Karpas-422 (cell line): ENCODE measurements around the gene SAMMSON. TPM values are rescaled to one million over a fixed set of nuclear protein-coding genes. Genes with fewer than 3 reads are reported as not detected.

Source experiments
- DNase-seq: peaks from one replicate; pipeline ENCODE4 v3.0.0-alpha.2; 2015
- H2AFZ ChIP-seq: fragments of 200-600 bp; sonication (generic); 2 replicates; pipeline ENCODE4 v1.6.1; 2014; ENCODE audit warnings: antibody characterized with exemption, low read length, mixed read lengths
- H3K27ac ChIP-seq: fragments of 200-600 bp; sonication (generic); 2 replicates; pipeline ENCODE4 v1.5.1; 2014; ENCODE audit warnings: mild to moderate bottlenecking, low read length, moderate library complexity
- H3K27me3 ChIP-seq: fragments of 200-600 bp; sonication (generic); 2 replicates; pipeline ENCODE4 v1.6.1; 2014; ENCODE audit warnings: low read length, mixed read lengths
- H3K36me3 ChIP-seq: fragments of 200-600 bp; sonication (generic); 2 replicates; pipeline ENCODE4 v1.6.1; 2014; ENCODE audit warnings: low read length, mixed read lengths; ENCODE audit not compliant: insufficient read depth
- H3K4me1 ChIP-seq: fragments of 200-600 bp; sonication (generic); 2 replicates; pipeline ENCODE4 v1.6.1; 2014; ENCODE audit warnings: mild to moderate bottlenecking, low read length, mixed read lengths
- H3K4me2 ChIP-seq: fragments of 200-600 bp; sonication (generic); 2 replicates; pipeline ENCODE4 v1.6.1; 2014; ENCODE audit warnings: low read length, low read depth, mild to moderate bottlenecking; ENCODE audit not compliant: poor library complexity, severe bottlenecking
- H3K4me3 ChIP-seq: fragments of 200-600 bp; sonication (generic); 2 replicates; pipeline ENCODE4 v1.5.1; 2014; ENCODE audit warnings: mild to moderate bottlenecking, antibody characterized with exemption, low read length, mixed read lengths
- H3K79me2 ChIP-seq: fragments of 200-600 bp; sonication (generic); 2 replicates; pipeline ENCODE4 v1.6.1; 2014; ENCODE audit warnings: mild to moderate bottlenecking, low read length, mixed read lengths
- H3K9ac ChIP-seq: fragments of 200-600 bp; sonication (generic); 2 replicates; pipeline ENCODE4 v1.6.0; 2014; ENCODE audit warnings: low read length
- H3K9me2 ChIP-seq: fragments of 200-600 bp; sonication (generic), shearing (Covaris generic); replicated peaks from 2 replicates; pipeline ENCODE4 v1.6.0; 2014; ENCODE audit warnings: mild to moderate bottlenecking, low read length, moderate library complexity; ENCODE audit not compliant: insufficient read depth
- H3K9me3 ChIP-seq: fragments of 300-700, 200-600 bp; sonication (generic); 2 replicates; pipeline ENCODE4 v1.6.1; 2014; ENCODE audit warnings: low read length, mixed read lengths
- H4K20me1 ChIP-seq: fragments of 200-600 bp; sonication (generic); 2 replicates; pipeline ENCODE4 v1.6.1; 2014; ENCODE audit warnings: mild to moderate bottlenecking, antibody characterized with exemption, low read length, low read depth; ENCODE audit not compliant: insufficient read depth
- total RNA-seq: library from RNA; depleted of rRNA; stranded (reverse); fragments of >200 nt; shearing (Covaris generic); gene quantifications from 2 replicates; pipeline ENCODE4 v1.2.3, GENCODE V29; 2014; ENCODE audit warnings: low replicate concordance

Gene SAMMSON
- total RNA-seq, 1 experiment from 2014 or later: not detected

- H3K4me3 ChIP-seq: no peak overlapping the region
- no peaks in the 10 kb centered on the region for H3K4me1 ChIP-seq
- no peaks in the 10 kb centered on the region for H4K20me1 ChIP-seq
- no peaks in the 10 kb centered on the region for H3K79me2 ChIP-seq
- no peak overlapping the region for H2AFZ ChIP-seq
- no peaks in the 10 kb centered on the region for H3K27me3 ChIP-seq
- DNase-seq: no peak
- H3K36me3 ChIP-seq: no peaks in the 10 kb centered on the region
- no peaks in the 10 kb centered on the region for H3K9me3 ChIP-seq
- no peaks in the 10 kb centered on the region for H3K9me2 ChIP-seq
- H3K4me2 ChIP-seq: no peak overlapping the region
- no peak overlapping the region for H3K27ac ChIP-seq
- H3K9ac ChIP-seq: no peak overlapping the region
These were observed 97.6 kb downstream of the SAMMSON start for GRCh38 chr3:70097084-70097483.

GRCh38 chr3:70108072-70108471 is 108.5 kb downstream of the SAMMSON start:
- no peaks in the 10 kb centered on the region for H3K9me3 ChIP-seq
- no peak overlapping the region for H3K4me2 ChIP-seq
- H3K79me2 ChIP-seq: no peaks in the 10 kb centered on the region
- no peaks in the 10 kb centered on the region for H4K20me1 ChIP-seq
- H3K4me3 ChIP-seq: no peak overlapping the region
- H3K36me3 ChIP-seq: no peaks in the 10 kb centered on the region
- H3K27ac ChIP-seq: no peak overlapping the region
- H2AFZ ChIP-seq: no peak overlapping the region
- H3K9ac ChIP-seq: no peak overlapping the region
- no peaks in the 10 kb centered on the region for H3K4me1 ChIP-seq
- H3K9me2 ChIP-seq: no peaks in the 10 kb centered on the region
- DNase-seq: peak; percentile 76
- H3K27me3 ChIP-seq: no peaks in the 10 kb centered on the region

- Histone ChIP-seq H3K79me2 (no peaks in the 10 kb centered on the region), H3K27ac (no peak overlapping the region), H3K36me3 (no peaks in the 10 kb centered on the region), H3K4me1 (no peaks in the 10 kb centered on the region), H3K4me2 (no peak overlapping the region), H3K9ac (no peak overlapping the region), H3K4me3 (no peak overlapping the region), H3K9me3 (no peaks in the 10 kb centered on the region), H2AFZ (no peak overlapping the region), H3K27me3 (no peaks in the 10 kb centered on the region), H3K9me2 (no peaks in the 10 kb centered on the region), H4K20me1 (no peaks in the 10 kb centered on the region)
- DNase-seq: no peak
These were observed 109.0 kb downstream of the SAMMSON start for GRCh38 chr3:70108546-70108945.

GRCh38 chr3:70110066-70110465 is 110.5 kb downstream of the SAMMSON start:
- no peaks in the 10 kb centered on the region for H3K9me3 ChIP-seq
- DNase-seq: no peak
- no peaks in the 10 kb centered on the region for H3K4me1 ChIP-seq
- H2AFZ ChIP-seq: no peak overlapping the region
- H3K4me2 ChIP-seq: no peak overlapping the region
- H3K36me3 ChIP-seq: no peaks in the 10 kb centered on the region
- no peaks in the 10 kb centered on the region for H4K20me1 ChIP-seq
- no peaks in the 10 kb centered on the region for H3K79me2 ChIP-seq
- H3K9ac ChIP-seq: no peak overlapping the region
- no peak overlapping the region for H3K27ac ChIP-seq
- H3K27me3 ChIP-seq: no peaks in the 10 kb centered on the region
- no peak overlapping the region for H3K4me3 ChIP-seq
- H3K9me2 ChIP-seq: no peaks in the 10 kb centered on the region

GRCh38 chr3:70111411-70111810 is 111.9 kb downstream of the SAMMSON start:
- Histone ChIP-seq H3K4me2 (no peak overlapping the region), H3K9me2 (no peaks in the 10 kb centered on the region), H4K20me1 (no peaks in the 10 kb centered on the region), H3K27me3 (no peaks in the 10 kb centered on the region), H3K4me3 (no peak overlapping the region), H3K4me1 (no peaks in the 10 kb centered on the region), H3K79me2 (no peaks in the 10 kb centered on the region), H2AFZ (no peak overlapping the region), H3K36me3 (no peaks in the 10 kb centered on the region), H3K27ac (no peak overlapping the region), H3K9ac (no peak overlapping the region), H3K9me3 (no peaks in the 10 kb centered on the region)
- no peak for DNase-seq

GRCh38 chr3:70112751-70113150 is 113.2 kb downstream of the SAMMSON start:
- H3K36me3 ChIP-seq: no peaks in the 10 kb centered on the region
- DNase-seq: no peak
- no peak overlapping the region for H2AFZ ChIP-seq
- H4K20me1 ChIP-seq: no peaks in the 10 kb centered on the region
- H3K79me2 ChIP-seq: no peaks in the 10 kb centered on the region
- no peaks in the 10 kb centered on the region for H3K4me1 ChIP-seq
- H3K9me3 ChIP-seq: no peaks in the 10 kb centered on the region
- H3K9ac ChIP-seq: no peak overlapping the region
- H3K27ac ChIP-seq: no peak overlapping the region
- H3K9me2 ChIP-seq: no peaks in the 10 kb centered on the region
- no peaks in the 10 kb centered on the region for H3K27me3 ChIP-seq
- H3K4me2 ChIP-seq: no peak overlapping the region
- H3K4me3 ChIP-seq: no peak overlapping the region

- Histone ChIP-seq H3K36me3 (no peaks in the 10 kb centered on the region), H3K4me3 (no peak overlapping the region), H3K9me3 (no peaks in the 10 kb centered on the region), H3K9ac (no peak overlapping the region), H3K79me2 (no peaks in the 10 kb centered on the region), H3K9me2 (no peaks in the 10 kb centered on the region), H3K4me1 (no peaks in the 10 kb centered on the region), H3K27ac (no peak overlapping the region), H3K4me2 (no peak overlapping the region), H3K27me3 (no peaks in the 10 kb centered on the region), H4K20me1 (no peaks in the 10 kb centered on the region), H2AFZ (no peak overlapping the region)
- no peak for DNase-seq
These were observed 114.9 kb downstream of the SAMMSON start for GRCh38 chr3:70114431-70114830.

- no peak overlapping the region for H3K4me3 ChIP-seq
- no peaks in the 10 kb centered on the region for H3K27me3 ChIP-seq
- H2AFZ ChIP-seq: no peak overlapping the region
- no peaks in the 10 kb centered on the region for H3K79me2 ChIP-seq
- H3K27ac ChIP-seq: no peak overlapping the region
- H3K4me2 ChIP-seq: no peak overlapping the region
- no peaks in the 10 kb centered on the region for H4K20me1 ChIP-seq
- no peak for DNase-seq
- no peaks in the 10 kb centered on the region for H3K4me1 ChIP-seq
- no peaks in the 10 kb centered on the region for H3K9me3 ChIP-seq
- no peaks in the 10 kb centered on the region for H3K9me2 ChIP-seq
- no peak overlapping the region for H3K9ac ChIP-seq
- no peaks in the 10 kb centered on the region for H3K36me3 ChIP-seq
These were observed 120.3 kb downstream of the SAMMSON start for GRCh38 chr3:70119879-70120278.
